Motor neuron (in vitro differentiated cells): Measurements from ENCODE around the gene TCP11L2. TPM values are rescaled to one million over a fixed set of nuclear protein-coding genes. Genes with fewer than 3 reads are reported as not detected.
"Not testable (repeated sequence)": the region's sequence is repeated elsewhere in the genome, so short reads cannot be mapped to it uniquely, and the experiment has no call there.

Source experiments
- ATAC-seq, 8 experiments: fragments of 200-7000 bp; cut with Tn5 transposase; replicated peaks in 6 of 8; 2 replicates each; pipeline ENCODE4 v1.8.0; 2021; ENCODE audit warnings: mild to moderate bottlenecking in 8 of 8, moderate library complexity in 8 of 8
- H3K27ac ChIP-seq, 2 donors: fragments of 250-450 bp; sonication (Bioruptor Pico); 2 replicates each; pipeline ENCODE4 v1.9.0; 2021; ENCODE audit warnings: antibody characterized with exemption in 2 of 2, mild to moderate bottlenecking in 2 of 2, moderate library complexity in 1 of 2
- H3K4me1 ChIP-seq, 2 donors: fragments of 250-450 bp; sonication (Bioruptor Pico); replicated peaks in 1 of 2; 2 replicates each; pipeline ENCODE4 v1.6.1; 2021; ENCODE audit warnings: antibody characterized with exemption in 2 of 2, mild to moderate bottlenecking in 2 of 2, moderate library complexity in 1 of 2
- H3K4me3 ChIP-seq, 5 donors: fragments of 250-450 bp; sonication (Bioruptor Pico); 2 replicates each; pipeline ENCODE4 v1.9.0; 2021; ENCODE audit warnings: antibody characterized with exemption in 5 of 5, mild to moderate bottlenecking in 5 of 5, moderate library complexity in 4 of 5
- WGBS, 10 experiments: fragments of 450-650 bp; shearing (Covaris generic); methylation state at CpG; one replicate each; pipeline ENCODE4 v1.0.0; 2022; 5-methylcytosine and 5-hydroxymethylcytosine counted together
- in situ Hi-C, 9 experiments: fragments of 400-800 bp; cut with MboI; loops; one replicate each; pipeline ENCODE4 v1.15.0; 2021; ENCODE audit warnings: low sequenced_read_pairs in 9 of 9, low pct_unique_long_range_greater_than_20kb in 2 of 9; ENCODE audit not compliant: unreplicated experiment in 9 of 9
- total RNA-seq, 8 experiments: library from RNA; unstranded; fragments of 300-600 nt; gene quantifications; 2 replicates each; pipeline versions ENCODE4 v1.2.3 to v1.2.4, GENCODE V29; 2022

TCP11L2 gene
- total RNA-seq, 8 experiments from 2014 or later: 6.7 to 43.0 (median 14.2) TPM

DNA sequence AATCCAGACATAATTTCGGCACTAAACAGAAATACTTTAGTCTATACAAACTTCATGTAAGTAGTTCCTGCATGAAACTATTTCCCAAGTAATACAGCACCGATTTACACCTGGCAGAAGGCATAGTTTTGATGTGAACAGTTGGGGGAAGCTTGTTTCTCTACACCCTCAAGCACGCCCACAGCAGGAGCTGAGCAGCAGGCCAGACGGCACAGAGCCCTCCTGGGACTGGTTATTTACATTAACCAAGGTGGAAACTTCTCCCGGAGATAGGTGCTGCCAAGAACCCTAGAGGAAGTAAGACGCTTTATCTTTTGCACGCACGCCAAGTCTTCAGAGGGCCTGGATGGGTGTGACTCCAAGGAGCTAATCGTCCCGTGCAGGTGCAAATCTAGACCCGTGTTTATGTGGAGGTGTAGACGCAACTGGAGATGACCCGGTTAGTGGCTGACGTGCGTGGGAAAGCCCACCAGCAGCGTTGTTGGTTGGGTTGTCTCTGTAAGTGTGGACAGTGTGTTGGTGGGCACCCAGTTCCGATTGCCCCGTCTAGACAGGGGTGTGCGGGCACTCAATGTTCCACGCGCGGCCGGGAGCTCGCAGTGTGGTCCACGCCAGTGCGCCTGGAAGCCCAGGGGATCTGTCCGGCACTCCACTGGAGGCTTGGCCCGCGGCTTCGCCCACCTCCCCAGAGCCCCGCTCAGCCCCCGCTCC is 767 bp upstream of the TCP11L2 start:
- no peak overlapping the region for H3K27ac ChIP-seq
- WGBS, 10 experiments: 0 to 80% (median 20%) methylated on average over 1 to 10 of the region's 32 CpGs; no CpG with 5 or more reads in 1 of the 10 experiments
- ATAC-seq: peak; percentile 3 to 56 (median 48)

DNA sequence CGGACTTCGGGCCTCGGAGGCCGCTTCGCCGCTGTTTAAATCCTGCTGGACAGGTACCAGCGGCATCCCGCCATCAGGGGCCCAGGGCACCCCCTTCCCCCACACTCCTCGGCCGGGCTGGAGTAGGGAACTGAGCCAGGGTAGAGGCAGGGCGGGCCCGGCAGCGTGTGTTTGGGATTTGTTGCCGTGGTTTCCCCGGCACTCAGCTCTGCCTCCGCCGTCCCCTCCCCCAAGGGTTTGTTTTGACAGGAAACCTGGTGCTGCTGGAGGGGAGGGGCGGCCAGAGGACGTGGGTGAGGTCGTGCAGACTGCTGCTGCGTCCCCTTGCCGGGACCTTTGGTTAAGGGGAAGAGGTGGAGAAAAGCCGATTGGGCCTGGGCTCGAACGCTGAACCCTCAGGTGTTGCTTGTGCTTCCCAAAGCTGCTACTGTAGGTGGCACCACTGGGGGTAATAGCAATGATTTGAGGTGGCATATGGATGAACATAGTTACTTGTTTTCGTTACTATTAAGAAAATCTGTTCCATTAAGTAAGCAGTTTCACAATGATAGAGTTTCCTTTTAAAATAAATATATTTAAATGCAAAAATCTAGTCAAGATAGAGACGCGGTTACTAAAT is 778 bp downstream of the TCP11L2 start:
- H3K4me3 ChIP-seq: peak overlapping the region; percentile 69 to 100 (median 87)
- H3K4me1 ChIP-seq: peaks cover 9 to 11% of the 10 kb centered on the region in 2 donors
- in situ Hi-C loops: no loop called here
- WGBS, 10 experiments: 0 to 100% (median 29%) methylated on average over 1 to 17 of the region's 28 CpGs; no CpG with 5 or more reads in 1 of the 10 experiments
- ATAC-seq: peak; percentile 61 to 85 (median 68)
- peak overlapping the region in 1 of 2 donors; percentile 99 for H3K27ac ChIP-seq

More for the DNA sequence above, 767 bp upstream of the TCP11L2 start:
- H3K4me3 ChIP-seq: peak overlapping the region; percentile 69 to 100 (median 87)
- peaks cover 9 to 11% of the 10 kb centered on the region in 2 donors for H3K4me1 ChIP-seq
- in situ Hi-C loops: no loop called here

DNA sequence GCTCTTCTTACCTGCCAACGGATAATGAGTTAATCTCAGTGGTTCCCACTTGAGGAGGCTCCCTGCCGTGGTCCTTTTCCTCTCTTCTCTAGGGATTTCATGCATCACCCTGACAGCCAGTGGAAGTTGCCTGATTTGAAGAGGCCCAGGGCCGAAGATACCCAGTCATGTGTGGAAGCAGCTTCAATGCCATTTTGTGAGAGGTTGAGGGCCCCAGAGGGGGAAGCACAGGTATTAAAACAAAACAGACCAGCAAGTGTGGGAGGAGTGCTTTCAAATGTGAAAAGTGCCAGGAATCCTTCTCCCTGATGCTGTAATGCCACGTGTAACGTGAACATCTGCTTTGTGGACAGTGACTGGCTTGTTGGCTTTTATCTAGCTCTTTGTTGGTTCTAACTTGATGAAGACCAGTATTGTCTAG is 1.5 kb downstream of the TCP11L2 start:
- Histone ChIP-seq H3K4me3 (peak overlapping the region in 2 of 5 donors; percentile 87 to 100), H3K27ac (no peak overlapping the region), H3K4me1 (peaks cover 9 to 11% of the 10 kb centered on the region in 2 donors)
- in situ Hi-C loops: no loop called here
- ATAC-seq: peak in 1 of 8 experiments; percentile 9
- WGBS, 10 experiments: 10 to 80% (median 53%) methylated on average over 2 to 5 of the region's 5 CpGs; no CpG with 5 or more reads in 2 of the 10 experiments

DNA sequence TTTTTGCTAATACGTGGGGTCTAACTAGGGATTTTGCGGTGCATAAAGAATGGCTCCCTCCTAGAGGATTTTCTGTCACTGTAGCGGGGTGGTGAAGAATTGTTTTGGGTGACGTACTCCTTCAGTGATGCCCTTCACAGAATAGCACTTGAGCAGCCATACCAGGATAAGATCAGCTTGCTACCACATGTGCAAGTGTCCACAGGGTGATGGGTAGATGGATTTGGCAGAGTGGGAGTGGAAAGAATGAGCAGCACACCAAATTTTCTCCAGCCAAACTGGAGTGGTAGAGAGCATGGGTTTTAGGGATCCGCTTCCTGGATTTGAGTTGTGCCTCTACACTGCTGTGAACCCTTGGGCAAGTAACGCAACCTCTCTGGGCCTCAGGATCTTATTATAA is 2.3 kb downstream of the TCP11L2 start:
- 67 to 100% (median 83%) methylated on average over 1 to 5 of the region's 6 CpGs; no CpG with 5 or more reads in 3 of the 10 experiments for WGBS, 10 experiments
- in situ Hi-C loops: no loop called here
- Histone ChIP-seq H3K27ac (no peak overlapping the region), H3K4me1 (peaks cover 9 to 11% of the 10 kb centered on the region in 2 donors), H3K4me3 (no peak overlapping the region)
- no peak for ATAC-seq

DNA sequence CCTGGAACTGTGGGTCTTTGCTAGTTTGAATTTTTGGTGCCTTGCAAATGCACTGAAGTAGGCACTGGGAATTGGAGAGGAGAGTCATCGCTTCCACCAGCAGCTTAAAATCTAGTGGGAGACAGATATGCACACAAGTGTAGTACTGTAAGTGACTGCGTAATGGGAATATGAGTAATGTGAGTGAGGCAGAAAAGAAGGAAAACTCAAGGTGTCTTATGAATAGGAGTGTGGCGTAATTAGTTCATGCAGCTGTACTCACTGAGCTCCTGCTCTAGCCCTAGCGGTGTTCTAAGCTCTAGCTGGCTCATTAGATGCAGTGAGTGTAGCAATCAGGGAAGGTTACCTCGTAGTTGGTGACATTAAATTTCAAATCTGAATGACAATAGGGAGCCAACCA is 2.8 kb downstream of the TCP11L2 start:
- in situ Hi-C loops: no loop called here
- no peak overlapping the region for H3K27ac ChIP-seq
- H3K4me1 ChIP-seq: peaks cover 9 to 11% of the 10 kb centered on the region in 2 donors

DNA sequence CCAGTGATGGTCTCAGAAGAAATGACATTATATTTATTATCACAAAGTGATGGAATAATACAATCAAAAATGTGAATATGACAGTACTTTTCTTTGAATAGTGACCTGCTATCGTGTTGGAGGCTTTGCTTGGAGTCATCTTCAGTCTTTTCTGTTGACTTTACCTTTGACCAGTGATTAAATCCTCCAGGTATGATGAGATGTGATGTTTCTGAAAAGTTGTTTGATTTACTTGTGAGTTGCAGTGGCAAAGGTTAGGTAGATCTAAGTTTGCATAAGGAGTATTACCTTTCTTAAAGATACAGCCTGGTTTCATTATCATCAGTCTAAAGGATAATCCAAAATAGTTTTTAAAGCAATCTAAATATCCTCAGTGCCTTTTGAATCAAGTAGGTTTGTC is 4.6 kb downstream of the TCP11L2 start:
- ATAC-seq: no peak
- 33 to 100% (median 50%) methylated on average over 1 of the region's 1 CpG; no CpG with 5 or more reads in 5 of the 10 experiments for WGBS, 10 experiments
- in situ Hi-C loops: no loop called here
- Histone ChIP-seq H3K4me1 (peaks cover 9% of the 10 kb centered on the region in 2 donors), H3K27ac (no peak overlapping the region), H3K4me3 (no peak overlapping the region)

More for the DNA sequence above, 2.8 kb downstream of the TCP11L2 start:
- H3K4me3 ChIP-seq: no peak overlapping the region
- WGBS, 10 experiments: 0 to 100% (median 79%) methylated on average over 1 to 5 of the region's 5 CpGs; no CpG with 5 or more reads in 1 of the 10 experiments
- ATAC-seq: no peak

DNA sequence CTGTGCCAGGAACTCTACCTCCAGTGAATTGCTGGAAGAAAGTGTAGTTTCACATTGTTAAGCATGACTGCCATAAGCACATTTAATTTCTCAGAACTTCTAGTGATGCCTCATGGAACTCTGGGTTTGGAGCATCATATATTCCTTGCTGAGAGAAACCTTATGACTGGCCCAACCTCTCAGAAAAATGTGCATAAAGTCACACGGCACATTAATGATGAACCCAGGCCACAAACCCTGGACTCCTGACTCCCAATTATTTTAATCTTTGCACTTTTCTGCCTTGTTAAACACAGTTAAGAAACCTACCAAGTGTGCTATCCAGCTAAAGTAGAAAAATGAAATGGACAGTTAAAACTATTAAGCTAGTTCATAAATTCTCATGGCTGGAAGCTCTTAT is 5.6 kb downstream of the TCP11L2 start:
- H3K27ac ChIP-seq: no peak overlapping the region
- ATAC-seq: peak in 1 of 8 experiments; percentile 12
- in situ Hi-C loops: no loop called here
- WGBS, 10 experiments: 0 to 88% (median 60%) methylated on average over 1 of the region's 1 CpG; no CpG with 5 or more reads in 3 of the 10 experiments
- no peak overlapping the region for H3K4me3 ChIP-seq
- peaks cover 9% of the 10 kb centered on the region in 2 donors for H3K4me1 ChIP-seq

DNA sequence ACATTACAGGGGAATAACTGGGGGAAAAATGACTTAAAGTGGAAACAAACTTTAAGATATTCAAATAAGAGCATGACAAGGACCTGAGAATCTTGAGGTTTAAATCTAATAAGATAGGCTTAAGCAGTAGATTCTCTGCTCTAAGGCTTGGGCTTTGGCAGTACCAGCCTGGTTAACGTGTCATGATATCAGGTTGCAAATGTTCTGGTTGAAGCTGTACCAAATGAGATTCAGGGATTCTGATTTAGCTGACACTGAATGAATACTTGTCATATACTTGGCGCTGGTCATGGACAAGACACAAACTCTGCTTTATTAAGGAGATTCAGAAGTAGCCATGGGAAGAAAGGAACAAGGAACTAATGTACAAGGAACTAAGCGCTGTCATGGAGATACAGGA is 6.1 kb downstream of the TCP11L2 start:
- peaks cover 8 to 9% of the 10 kb centered on the region in 2 donors for H3K4me1 ChIP-seq
- WGBS, 10 experiments: 28 to 100% (median 86%) methylated on average over 1 to 3 of the region's 3 CpGs; no CpG with 5 or more reads in 1 of the 10 experiments
- peak in 1 of 8 experiments; percentile 13 for ATAC-seq
- no peak overlapping the region for H3K4me3 ChIP-seq
- H3K27ac ChIP-seq: no peak overlapping the region
- in situ Hi-C loops: no loop called here

DNA sequence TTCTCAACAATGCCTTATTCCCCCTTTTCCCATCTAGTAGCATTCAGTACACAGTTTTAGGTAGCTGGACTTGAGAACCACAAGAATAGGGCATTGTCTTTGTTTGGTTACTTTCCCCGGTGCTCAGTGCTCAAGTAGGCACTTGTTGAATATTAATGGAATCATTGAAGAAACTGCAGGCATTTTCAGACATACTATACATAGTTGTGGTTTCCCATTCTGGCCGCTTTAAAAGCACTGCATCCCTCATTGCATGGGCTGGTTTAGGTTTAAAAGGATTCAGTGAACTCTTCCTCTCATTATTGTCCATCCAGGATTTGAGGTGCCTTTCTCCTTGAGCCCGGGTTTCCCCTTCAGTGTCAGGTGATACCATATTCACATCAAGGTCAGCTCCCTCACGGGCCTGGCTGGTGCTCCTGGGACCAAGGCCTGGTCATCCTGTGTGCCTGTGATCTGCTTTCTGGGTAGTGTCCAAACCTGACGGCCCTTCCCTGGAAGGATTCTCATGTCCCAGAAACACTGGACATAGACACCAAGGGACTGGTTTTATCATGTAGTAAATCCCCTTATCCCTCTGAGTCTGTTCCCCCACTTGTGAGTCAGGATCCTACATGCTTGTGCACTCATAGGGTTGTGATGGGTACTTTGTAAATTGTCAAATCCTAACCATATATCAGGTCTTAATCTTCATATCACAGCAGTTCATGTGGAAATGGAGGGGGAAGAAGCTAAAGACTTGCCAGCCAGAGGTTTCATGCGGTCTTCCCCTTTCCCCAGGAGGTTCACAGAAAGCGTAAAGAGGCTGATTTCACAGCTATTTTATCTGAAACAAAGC is 7.4 kb downstream of the TCP11L2 start:
- WGBS, 10 experiments: 29 to 100% (median 77%) methylated on average over 1 to 6 of the region's 7 CpGs; no CpG with 5 or more reads in 1 of the 10 experiments
- H3K27ac ChIP-seq: no peak overlapping the region
- ATAC-seq: peak in 3 of 8 experiments; percentile 15 to 73 (median 71)

DNA sequence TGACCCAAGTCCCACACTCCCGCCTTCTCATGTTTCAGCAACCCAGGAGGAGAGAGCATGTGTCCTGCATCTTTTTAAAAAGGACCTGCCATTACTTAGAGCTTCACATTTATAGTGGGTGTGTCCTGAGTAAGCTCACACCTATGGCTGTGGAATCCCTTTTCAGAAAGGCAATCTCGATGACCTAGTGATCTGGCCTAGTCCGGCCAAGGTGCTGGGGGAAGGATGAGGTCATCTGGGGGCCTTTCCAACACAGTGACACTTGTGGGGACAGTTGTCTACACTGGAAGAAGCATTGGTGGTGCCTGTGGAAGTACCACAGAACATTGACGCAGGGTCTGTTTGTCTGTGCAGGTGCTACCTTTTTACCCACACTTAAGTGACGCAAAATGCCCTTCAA is 8.2 kb downstream of the TCP11L2 start:
- peak in 1 of 8 experiments; percentile 15 for ATAC-seq
- Histone ChIP-seq H3K27ac (no peak overlapping the region), H3K4me1 (no peaks in the 10 kb centered on the region), H3K4me3 (no peak overlapping the region)
- in situ Hi-C loops: no loop called here
- WGBS, 10 experiments: 70 to 100% (median 100%) methylated on average over 1 to 3 of the region's 5 CpGs; no CpG with 5 or more reads in 5 of the 10 experiments

More for the DNA sequence above, 7.4 kb downstream of the TCP11L2 start:
- Histone ChIP-seq H3K4me1 (no peaks in the 10 kb centered on the region), H3K4me3 (no peak overlapping the region)
- in situ Hi-C loops: no loop called here

DNA sequence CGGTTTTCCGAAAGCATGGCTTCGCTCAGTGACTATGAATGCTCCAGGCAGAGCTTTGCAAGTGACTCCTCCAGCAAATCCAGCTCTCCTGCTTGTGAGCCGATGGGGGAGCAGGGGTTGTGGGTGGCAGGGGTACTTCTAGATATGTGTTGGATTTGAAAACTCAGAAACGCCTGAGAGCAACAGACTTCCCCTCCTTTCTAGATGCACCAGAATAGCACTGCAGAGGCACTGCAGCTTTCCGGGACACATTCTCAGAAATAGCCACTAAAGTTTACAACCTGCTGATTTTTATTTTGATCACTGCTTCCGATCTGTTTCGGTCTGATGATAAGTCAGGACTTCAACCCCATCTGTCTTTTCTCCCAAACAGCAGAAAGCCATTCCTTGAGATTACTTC is 8.6 kb downstream of the TCP11L2 start:
- WGBS, 10 experiments: 61 to 90% (median 84%) methylated on average over 2 to 5 of the region's 8 CpGs; no CpG with 5 or more reads in 6 of the 10 experiments
- H3K27ac ChIP-seq: no peak overlapping the region
- no peaks in the 10 kb centered on the region for H3K4me1 ChIP-seq
- no peak overlapping the region for H3K4me3 ChIP-seq
- no peak for ATAC-seq
- in situ Hi-C loops: no loop called here

DNA sequence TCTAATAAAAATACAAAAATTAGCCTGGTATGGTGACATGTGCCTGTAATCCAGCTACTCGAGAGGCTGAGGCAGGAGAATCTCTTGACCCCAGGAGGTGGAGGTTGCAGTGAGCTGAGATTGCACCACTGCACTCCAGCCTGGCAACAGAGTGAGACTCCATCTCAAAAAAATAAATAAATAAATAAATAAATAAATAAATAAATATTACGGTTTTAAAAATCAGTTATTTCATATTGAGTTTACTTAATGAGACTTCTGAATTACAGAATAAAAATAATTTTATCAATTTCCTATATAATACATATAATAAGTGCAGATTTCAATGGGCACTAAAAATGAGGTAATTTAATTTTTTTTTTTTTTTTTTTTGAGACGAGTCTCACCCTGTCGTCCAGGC is 10.9 kb downstream of the TCP11L2 start:
- H3K27ac ChIP-seq, in situ Hi-C loops, H3K4me1 ChIP-seq, ATAC-seq, H3K4me3 ChIP-seq: not testable (repeated sequence)
- WGBS, 10 experiments: 0 to 91% (median 72%) methylated on average over 1 to 4 of the region's 4 CpGs
